GM19395 (cell line): ENCODE results near the gene INSYN2B.

Source experiments
- ATAC-seq: cut with Tn5 transposase; IDR thresholded peaks from one replicate; pipeline ENCODE4 v1.9.1; 2021; ENCODE audit warnings: mild to moderate bottlenecking, moderate library complexity; ENCODE audit not compliant: unreplicated experiment

The INSYN2B gene

DNA sequence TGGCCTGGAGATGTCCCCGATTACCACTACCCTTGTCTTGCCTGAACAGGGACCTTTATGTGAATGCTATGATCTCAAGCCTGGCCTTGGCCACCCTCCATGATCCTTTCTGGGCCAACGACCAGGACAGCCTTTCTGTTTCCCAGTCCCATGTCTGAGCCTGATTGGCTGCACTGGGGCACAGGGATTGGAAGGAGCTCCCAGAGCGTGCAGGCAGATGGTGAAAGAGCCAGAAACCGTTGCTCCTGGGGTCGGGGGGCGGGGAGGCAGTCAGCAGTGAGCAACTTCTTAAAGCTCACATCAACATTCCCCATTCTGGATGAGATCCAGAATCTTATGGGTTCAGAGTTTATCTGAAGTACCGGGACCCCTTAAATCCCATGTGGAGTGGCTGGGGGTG is 84.4 kb downstream of the INSYN2B start:
- no peak for ATAC-seq

DNA sequence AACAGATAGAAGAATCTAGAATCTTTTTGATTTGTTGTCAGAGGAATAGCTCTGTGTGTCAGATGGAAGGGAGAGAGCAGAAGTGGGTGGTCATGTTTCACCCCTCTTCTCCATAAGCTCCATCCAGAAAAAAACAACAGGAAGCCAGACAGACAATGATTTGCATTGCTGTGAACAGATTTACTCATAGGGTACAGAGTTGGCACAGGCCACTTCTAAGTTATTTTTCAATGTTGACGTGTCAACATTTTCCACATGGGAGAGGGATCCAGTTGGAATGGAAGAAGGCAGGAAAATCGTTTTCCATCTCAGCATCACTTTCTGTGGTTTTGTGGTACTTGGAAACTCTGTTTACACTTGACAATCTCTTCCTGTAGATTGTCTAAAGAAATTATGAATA is 86.7 kb downstream of the INSYN2B start:
- no peak for ATAC-seq

DNA sequence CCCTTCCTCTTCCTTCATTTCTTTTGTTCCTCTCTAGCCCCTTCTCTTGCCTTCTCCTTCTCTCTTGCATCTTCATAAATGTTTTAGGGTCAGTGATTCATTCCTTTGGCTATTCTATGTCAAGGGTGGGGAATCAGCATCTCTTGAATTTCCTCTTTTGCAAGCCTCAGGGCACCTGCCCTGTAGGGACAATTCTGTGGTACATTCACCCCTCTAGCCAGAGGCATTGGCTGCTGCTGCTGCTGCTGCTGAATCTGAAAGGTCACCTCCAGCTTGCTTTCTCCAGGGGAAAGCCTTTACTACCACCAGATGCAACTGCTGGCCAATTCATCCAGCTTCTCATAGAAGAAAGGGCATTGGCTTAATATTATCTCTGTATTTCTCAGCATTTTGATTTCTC is 87.3 kb downstream of the INSYN2B start:
- ATAC-seq, result no peak

DNA sequence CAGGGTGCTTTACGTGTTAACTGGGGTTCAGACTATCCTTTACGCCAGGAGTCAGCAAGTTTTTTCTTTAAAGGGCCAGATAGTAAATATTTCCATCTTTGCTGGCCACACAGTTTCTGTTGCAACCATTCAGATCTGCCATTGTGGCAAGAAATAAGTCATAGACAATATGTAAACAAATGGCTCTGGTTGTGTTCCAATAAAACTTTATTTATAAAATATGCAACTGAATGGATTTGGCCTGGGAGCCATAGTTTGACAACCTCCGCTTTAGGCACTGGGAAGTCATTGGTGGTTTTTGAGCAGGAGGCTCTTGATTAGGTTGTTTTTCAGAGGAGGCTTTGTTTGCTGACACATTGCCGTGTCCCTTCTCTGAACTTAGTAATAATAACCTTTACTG is 90.7 kb downstream of the INSYN2B start:
- no peak for ATAC-seq

DNA sequence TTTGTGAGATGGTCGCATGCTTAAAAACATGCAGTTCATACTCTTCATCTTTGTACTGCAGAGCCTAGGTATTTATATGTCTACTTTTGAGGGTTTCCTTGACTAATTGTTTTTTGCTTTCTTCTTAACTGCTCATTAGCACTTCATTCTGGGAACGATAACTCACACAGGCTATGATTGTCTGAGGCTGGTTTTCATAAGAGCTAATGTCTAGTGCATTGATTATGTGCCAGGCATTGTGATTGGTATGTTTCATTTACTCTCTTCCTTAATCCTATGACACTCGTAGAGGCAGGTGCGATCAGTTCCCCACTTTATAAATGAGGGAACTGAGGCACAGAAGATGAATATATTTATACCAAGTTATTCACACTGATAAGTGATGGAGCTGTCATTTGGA is 93.6 kb downstream of the INSYN2B start:
- no peak for ATAC-seq

DNA sequence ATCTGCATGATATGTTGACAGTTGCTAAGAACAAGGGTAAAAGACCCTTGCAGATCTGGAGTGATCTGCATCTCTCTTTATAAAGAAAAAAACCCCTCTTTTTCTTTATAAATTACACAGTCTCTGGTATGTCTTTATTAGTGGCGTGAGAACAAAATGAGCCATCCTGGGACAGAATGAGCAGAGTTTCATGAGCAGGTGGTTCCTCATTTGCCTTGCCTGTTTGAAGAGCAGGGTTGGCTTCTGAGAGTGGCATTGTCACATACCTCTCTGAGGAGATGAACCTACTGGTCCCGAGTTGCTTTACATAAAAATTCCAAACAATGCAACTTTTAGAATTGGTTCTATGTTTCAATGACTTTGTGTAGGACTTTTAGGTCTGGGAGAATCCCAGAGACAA is 94.3 kb downstream of the INSYN2B start:
- ATAC-seq, result no peak

DNA sequence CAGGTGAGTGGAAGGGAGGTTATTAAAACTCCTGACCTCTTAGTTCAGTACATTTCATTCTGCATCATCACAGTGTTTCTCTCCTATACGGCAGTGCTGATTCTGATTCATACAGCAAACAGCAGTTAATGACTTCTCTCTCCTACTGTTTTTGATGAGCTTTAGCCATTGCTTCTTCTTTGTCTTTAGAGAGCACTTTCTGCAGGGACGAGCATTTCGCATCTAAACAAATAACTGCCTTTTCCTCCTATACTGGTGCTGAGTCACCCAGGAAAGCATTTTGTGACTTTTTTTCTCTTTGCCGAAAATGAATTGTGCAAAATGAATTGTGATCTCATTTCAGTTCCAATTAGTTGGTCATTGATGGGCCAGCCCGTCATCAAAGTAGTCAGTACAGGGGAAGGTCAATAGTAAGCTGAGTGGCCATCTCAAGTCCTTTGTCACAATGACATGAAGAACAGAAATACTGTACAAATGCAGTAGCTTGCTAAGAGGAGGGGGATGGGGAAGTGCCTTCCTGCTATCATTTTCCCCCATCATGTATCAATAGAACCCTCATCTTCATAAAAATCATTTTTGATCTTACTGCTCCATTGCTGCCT is 98.5 kb downstream of the INSYN2B start:
- ATAC-seq, result no peak

DNA sequence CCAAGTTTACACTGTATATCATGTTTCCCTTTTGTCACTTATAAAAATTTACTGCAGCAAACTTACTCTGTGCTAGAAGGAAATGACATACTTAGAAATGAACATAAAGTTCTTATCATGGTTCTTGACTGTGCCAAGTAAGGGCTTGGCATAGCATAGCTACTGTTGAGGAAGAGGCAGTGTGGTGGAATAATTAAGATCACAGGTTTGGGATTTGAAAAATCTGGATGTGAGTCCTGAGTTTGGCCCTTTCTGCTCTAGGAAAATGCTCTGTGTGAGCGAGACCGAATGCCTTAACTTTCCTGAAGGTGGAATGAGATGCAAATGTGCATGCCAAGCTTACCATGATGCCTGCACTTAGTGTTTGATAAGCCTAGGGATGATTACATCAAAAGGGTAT is 99.5 kb downstream of the INSYN2B start:
- no peak for ATAC-seq

DNA sequence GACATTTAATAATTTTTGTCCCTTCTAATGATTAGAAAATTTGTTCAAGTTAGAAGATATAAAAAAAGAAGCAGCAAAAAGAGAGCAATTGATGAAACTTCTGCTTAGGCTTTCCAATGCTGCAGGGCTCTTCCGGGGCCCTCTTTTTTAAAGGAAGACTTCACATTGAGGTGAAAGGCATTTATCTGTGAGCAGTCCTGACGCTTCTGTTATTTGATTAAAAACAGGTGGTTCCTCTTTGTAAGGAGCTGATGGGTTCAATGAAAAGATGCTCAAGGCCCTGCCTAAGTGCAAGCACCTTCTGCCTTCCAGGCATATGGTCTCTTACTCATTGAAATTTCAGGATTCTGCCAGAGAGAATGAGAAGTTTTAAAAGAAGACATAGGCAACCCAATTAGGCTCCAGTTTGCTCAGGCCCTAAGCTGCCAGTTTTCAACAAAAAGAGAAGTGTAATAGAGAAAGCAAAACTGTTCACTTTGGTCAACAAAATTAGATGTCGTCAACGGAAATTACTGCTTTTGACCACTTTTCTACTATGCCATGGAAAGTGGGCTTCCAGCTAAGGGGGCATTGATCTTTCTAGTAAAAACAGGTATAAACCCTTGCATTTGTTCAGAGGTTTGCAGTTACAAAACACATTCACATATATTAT is 100.2 kb downstream of the INSYN2B start:
- ATAC-seq, result peak; percentile 79

DNA sequence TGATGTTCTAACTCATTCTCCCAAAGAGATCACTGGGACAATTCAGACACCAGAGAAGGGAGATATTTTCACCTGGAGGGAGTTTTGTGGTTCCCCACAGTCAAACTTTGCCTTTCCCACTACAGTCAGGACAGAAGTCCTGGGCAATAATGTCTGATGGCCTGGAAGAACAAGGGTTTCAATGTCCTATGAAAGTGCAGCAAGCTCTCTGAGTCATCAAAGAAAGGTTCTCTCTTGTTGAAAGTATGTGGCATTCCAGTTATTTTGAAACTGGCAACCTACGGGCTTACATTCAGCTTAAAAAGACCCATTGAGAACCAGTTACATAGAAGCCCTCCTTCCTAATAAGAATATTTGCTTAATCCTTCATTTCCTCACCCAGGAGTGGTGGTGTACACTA is 103.9 kb downstream of the INSYN2B start:
- no peak for ATAC-seq

DNA sequence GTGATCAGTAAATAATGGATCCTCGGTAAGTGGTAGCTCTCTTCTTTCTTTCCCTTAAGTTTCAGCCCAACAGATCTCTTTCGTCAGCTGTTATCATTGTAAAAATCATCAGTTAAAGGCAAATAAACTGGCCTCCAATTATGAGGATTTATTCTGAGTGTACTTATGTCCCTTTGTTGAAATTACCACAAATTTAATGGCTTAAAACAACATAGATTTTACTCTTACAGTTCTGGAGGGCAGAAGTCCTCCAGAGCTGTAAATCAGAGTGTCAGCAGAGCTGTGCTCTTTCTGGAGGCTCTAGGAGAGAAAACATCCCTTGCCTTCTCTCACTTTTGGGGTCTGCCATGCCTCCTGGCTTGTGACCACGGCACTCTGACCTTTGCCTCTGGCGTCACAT is 104.6 kb downstream of the INSYN2B start:
- ATAC-seq, result no peak

DNA sequence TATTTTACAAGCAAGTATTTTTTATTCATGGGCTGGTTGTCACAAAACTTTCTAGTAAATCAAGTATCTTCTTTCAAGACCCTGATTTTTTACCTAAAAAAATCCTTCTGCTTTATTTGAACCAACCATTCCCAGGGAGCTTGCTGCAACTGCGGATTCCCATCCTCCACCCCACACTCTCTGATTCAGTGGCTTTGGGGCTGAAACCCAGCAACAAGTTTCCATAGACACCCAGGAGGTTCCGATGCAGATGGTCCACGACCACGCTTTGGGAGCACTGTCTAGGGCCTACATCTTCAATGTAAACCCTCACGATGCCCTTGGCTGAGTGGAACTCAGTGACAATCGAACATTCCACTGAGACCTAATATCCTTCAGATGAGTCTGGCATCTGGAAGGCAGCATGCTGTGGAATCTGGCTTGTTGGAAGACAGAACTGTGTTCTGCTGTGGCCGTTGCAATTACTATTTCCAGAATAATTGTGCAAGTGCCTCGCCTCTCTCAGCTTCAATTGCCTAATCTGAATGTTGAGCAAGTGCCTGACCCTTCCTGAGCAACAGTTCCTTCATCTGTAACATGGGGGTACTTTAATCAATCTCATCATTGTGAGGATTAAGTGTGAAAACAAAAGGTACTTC is 105.1 kb downstream of the INSYN2B start:
- no peak for ATAC-seq

DNA sequence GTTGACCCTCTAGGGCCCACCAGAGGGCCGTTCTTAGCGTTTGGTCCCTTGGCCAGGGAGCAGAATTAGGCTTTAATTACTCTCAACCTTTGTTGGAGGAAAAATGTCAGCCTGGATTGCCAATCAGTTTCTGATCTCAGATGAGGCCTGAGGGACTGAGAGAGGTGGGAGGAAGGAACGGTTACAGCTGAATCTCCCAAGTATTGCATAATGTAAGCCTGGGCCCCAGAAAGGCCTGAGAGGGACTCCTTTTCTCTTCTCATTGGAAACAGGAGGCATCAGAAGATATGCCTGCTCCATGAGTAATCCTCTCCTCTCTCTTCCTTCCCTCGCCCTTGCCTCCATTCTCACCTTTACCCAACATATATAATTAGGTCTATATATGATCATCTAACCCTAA is 105.7 kb downstream of the INSYN2B start:
- ATAC-seq, result no peak

DNA sequence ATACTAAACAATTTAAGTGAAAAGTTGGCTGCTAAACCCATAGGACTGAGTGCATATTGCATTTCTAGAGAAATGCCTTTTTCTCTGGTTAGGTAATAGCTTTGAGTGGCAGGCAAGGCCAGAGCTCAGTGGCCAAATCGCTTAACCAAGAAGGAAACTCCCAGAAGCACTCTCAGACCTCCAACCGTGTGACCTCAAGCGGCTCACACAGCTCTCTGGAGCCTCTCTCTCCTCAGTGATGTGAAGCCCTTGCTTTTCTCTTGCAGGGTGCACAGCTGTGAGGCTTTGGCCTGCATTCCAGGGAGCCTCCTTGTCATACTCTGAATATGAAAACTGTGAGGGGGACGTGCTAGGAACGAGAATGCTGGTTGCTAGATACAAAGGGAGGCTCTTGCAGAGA is 106.7 kb downstream of the INSYN2B start:
- no peak for ATAC-seq

DNA sequence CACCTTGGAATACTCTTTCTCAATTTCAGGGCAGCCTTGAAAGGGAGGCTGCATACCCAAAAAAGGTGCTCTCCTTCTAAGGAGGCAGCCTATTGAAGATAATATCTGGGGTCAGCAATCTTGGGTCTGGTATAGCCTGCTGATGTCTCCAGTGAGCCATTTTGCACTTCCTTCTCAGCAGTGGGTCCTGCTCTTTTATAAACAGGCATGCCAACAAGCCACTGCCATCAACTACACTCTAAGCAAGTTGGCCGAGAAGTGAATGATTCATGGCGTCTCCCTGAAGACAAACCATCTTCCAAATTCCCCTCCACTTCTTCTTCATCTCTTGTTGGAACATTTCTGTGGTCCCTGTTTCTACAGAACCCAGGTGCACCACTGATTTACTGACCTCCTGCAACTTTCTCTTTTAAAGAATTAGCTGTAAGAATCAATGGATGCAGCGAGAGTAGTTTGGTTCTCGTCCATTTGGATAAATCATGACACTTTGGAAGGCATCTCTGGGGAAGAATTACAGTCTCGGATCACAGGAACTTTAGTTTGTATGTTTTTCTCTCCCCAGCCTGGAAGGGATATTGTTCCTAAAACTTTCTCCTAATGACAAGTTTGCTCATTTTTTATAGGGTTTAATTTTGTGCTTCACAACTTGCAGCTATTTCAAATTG is 108.3 kb downstream of the INSYN2B start:
- no peak for ATAC-seq

DNA sequence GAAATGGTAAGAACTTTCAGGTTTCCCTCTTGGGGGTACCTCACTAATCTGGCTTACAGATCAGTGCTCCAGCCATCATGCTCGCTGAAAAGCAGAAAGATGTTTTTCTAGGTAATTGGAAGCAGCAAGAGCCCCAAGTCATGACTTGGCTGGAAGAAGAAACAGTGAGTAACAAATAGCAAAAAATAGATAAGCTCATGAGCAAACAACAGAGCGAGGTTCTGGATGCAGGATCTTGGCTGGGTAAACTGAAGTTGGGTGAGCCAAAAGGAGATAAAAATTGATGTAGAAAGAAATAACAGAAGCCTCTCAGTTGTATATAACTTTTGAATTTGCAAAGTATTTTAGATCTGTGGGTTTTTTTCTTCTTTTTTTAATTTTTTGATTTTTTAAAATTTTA is 110.1 kb downstream of the INSYN2B start:
- no peak for ATAC-seq

DNA sequence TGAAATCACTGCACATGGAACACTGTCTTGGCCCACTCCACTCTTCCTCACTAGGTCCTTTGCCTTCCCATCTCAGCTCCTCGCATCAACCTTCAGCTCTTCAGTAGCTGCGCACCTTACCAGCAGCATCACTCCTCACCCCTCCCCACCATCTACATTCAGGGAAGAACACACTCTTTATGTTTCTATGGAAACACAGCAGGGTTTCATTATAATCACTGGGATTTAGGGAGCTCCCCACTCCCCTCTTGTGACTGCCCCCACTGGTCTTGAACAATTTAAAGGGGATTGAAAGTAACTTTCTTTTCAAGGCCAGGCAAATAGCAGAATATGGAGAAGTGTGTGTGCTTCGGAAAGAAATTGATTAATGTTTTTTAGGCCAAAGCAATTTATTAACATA is 111.2 kb downstream of the INSYN2B start:
- no peak for ATAC-seq

DNA sequence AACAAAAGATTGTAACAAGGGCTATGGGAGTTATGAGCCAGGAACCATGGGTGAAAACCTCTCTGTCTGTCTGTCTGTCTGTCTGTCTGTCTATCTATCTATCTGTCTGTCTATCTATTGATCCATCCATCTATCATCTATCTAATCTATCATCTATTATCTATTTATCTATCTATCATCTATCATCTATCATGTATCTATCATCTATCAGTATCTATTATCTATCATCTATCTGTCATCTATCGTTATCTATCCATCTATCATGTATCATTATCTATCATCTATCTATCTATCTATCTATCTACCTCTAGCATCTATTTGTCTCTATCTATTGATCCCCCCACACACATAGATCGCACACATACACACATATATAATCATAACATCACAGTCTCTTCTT is 112.9 kb downstream of the INSYN2B start:
- no peak for ATAC-seq

DNA sequence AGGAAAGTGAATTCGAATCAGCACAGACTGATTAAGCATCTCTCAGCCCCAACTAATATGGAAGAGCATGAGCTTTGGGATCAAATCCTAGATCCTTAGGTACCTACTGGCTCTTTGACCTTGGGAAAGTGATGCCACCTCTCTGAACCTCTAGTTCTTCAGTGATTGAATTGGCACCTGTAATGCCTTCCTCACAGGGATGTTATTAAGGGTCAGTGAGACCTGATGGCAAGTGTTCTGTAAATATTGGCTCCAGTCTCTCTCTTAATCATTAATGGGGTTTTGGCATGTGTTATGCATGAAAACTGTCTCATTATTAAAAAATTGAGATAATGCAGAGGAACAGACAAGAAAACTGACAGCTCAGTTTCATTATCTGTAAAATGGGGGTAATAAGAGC is 115.8 kb downstream of the INSYN2B start:
- no peak for ATAC-seq

DNA sequence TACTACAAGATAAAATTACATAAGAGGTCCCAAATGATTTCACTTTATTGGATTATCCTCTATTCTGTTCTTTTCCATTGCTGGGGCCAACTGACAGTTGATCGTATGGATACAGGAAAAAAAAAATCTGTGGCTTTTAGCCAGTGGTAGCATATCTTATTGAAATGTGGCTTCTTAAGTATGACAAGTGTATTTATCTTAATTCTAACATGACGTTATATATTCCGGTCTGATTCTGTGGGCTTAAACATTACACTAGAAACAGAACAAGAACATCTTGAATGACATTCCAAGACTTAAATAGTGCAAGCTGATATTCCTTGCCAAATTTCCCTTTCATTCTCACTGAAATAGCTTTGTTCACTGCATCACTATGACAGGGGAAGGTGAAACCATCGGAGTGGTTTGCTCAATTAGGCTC is 117.9 kb downstream of the INSYN2B start:
- no peak for ATAC-seq

DNA sequence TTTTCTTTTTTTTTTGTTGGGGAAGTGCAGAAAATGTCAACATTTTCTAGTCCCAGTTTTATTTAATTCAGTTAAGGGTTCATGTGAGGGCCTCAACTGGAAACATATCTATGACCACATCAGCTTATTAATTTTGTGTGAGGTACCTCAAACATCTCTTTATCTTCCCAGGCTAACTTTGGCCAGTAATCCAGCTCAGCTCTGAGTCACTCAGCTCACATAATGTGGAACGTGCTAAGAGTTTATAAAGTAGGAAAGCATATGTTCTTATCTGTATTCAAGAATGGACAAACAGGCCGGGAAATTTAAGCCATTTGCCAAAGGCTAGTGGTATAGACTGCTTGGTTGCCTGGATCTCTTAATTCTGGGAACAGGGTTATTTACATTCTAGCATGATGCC is 118.4 kb downstream of the INSYN2B start:
- no peak for ATAC-seq

DNA sequence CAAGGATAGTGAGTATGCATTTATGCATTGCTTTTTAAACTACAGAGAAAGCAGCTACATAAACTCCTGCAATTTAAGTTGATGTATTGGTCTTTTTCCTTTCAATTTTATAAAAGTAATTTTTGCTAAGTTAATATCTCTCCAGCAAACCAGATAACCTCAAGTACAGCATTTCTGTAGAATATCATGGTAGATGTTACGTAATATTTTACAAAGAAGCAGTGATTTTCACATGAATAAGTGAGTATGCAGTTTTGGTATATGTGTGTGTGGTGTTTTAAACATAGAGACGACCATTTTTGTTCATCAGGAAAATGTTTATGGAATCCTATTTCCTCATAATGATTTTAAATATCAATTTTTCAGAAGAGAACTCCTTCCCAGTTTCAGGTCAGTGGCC is 118.9 kb downstream of the INSYN2B start:
- no peak for ATAC-seq
